Transverse colon (tissue), 4 donors: ENCODE measurements around the gene MRPS10. TPM values are rescaled to one million over a fixed set of nuclear protein-coding genes. Genes with fewer than 3 reads are reported as not detected.

Source experiments
- DNase-seq: peaks from one replicate; pipeline ENCODE4 v3.0.0-alpha.2; 2019
- H3K27ac ChIP-seq, 4 donors: fragments of 200-600 bp; sonication (generic); 2 replicates each; pipeline ENCODE4 v1.5.1; 2016 to 2018; ENCODE audit warnings: inconsistent platforms in 4 of 4
- H3K27me3 ChIP-seq: fragments of 200-600 bp; sonication (generic); 2 replicates; pipeline ENCODE4 v1.5.1; 2017; ENCODE audit warnings: inconsistent platforms
- H3K36me3 ChIP-seq, 4 donors: fragments of 200-600 bp; sonication (generic); 2 replicates each; pipeline ENCODE4 v1.5.1; 2017 to 2019; ENCODE audit warnings: inconsistent platforms in 4 of 4
- H3K4me1 ChIP-seq, 4 donors: fragments of 200-600 bp; sonication (generic); 2 replicates each; pipeline ENCODE4 v1.5.1; 2017 to 2020; ENCODE audit warnings: inconsistent platforms in 4 of 4
- H3K4me3 ChIP-seq, 4 donors: fragments of 200-600 bp; sonication (generic); 1 replicate in 1 of 4; 2 replicates in 3 of 4; pipeline versions ENCODE4 v1.5.1 to v1.6.1; 2017 to 2019; ENCODE audit warnings: inconsistent platforms in 4 of 4
- H3K9me3 ChIP-seq, 2 donors: fragments of 200-600 bp; sonication (generic); 2 replicates each; pipeline ENCODE4 v1.5.1; 2017 to 2019; ENCODE audit warnings: inconsistent platforms in 2 of 2
- CTCF ChIP-seq, 5 experiments: fragments of 200-600 bp in 3 of 5; fragments of 450-650 bp in 2 of 5; sonication (generic) in 3 of 5; IDR thresholded peaks; 1 replicate in 2 of 5; 2 replicates in 3 of 5; pipeline ENCODE4 v1.5.1; 2016 to 2017; ENCODE audit warnings: antibody characterized with exemption in 5 of 5, inconsistent platforms in 3 of 5, mild to moderate bottlenecking in 2 of 5, moderate library complexity in 1 of 5
- EP300 ChIP-seq: sonication (generic); formaldehyde crosslinking; IDR thresholded peaks from one replicate; pipeline ENCODE4 v1.6.1; 2017; ENCODE audit warnings: antibody characterized with exemption, low read depth
- POLR2A ChIP-seq: fragments of 450-650 bp; IDR thresholded peaks from one replicate; pipeline ENCODE4 v1.6.1; 2016; ENCODE audit warnings: antibody characterized with exemption, mild to moderate bottlenecking, moderate library complexity
- POLR2AphosphoS5 ChIP-seq, 3 donors: sonication (generic); formaldehyde crosslinking; IDR thresholded peaks; one replicate each; pipeline ENCODE4 v1.6.1; 2016; ENCODE audit warnings: antibody characterized with exemption in 3 of 3
- WGBS, 2 donors: methylation state at CpG; one replicate each; pipeline ENCODE4 v1.1.5; 2018; ENCODE audit warnings: low coverage in 1 of 2; 5-methylcytosine and 5-hydroxymethylcytosine counted together
- in situ Hi-C, 4 donors: fragments of 200-750 bp; cut with MboI; loops; one replicate each; pipeline versions ENCODE4 v1.15.0 to v1.15.1; 2017; ENCODE audit warnings: low sequenced_read_pairs in 3 of 4, low pct_ligation_motif_present in 1 of 4, low pct_unique_long_range_greater_than_20kb in 1 of 4
- intact Hi-C: fragments of 100-400 bp; cut with DNase I; formaldehyde crosslinking; loops from one replicate; pipeline ENCODE4 v1.15.1; 2023; ENCODE audit warnings: low total_unique reads
- total RNA-seq, 4 donors: library from RNA; depleted of rRNA; stranded (reverse); fragments of >200 nt; gene quantifications; one replicate each; pipeline ENCODE4 v1.1.0, GENCODE V29; 2016

The MRPS10 gene
- total RNA-seq, 4 donors from 2014 or later, result 23.6 to 75.4 (median 24.6) TPM

- no peak overlapping the region for H3K27ac ChIP-seq
- H3K9me3 ChIP-seq, result no peaks in the 10 kb centered on the region
- intact Hi-C loops (no loop called here), in situ Hi-C loops (no loop called here)
- DNase-seq, result no peak
- no peak overlapping the region for H3K4me3 ChIP-seq
- no peaks in the 10 kb centered on the region for H3K4me1 ChIP-seq
- TF ChIP-seq POLR2A, result no peak
- TF ChIP-seq POLR2AphosphoS5 (IDR thresholded peaks at IDR 0.05), result no peak
- TF ChIP-seq EP300, result no peak
- TF ChIP-seq CTCF (IDR thresholded peaks at IDR 0.05), result no peak
- WGBS, 2 donors, result 75% methylated on average over 10 of the region's 10 CpGs; no CpG with 5 or more reads in 1 of the 2 donors
- H3K27me3 ChIP-seq, result no peaks in the 10 kb centered on the region
- H3K36me3 ChIP-seq, result no peaks in the 10 kb centered on the region
These were observed 32.1 kb downstream of the MRPS10 start for GRCh38 chr6:42185597-42185996.

GRCh38 chr6:42184475-42184874, 33.2 kb downstream of the MRPS10 start:
- in situ Hi-C loops (no loop called here), intact Hi-C loops (no loop called here)
- DNase-seq, result no peak
- no peak overlapping the region for H3K4me3 ChIP-seq
- no peaks in the 10 kb centered on the region for H3K27me3 ChIP-seq
- H3K9me3 ChIP-seq, result no peaks in the 10 kb centered on the region
- no peaks in the 10 kb centered on the region for H3K36me3 ChIP-seq
- H3K27ac ChIP-seq, result no peak overlapping the region
- WGBS, 2 donors, result 86% methylated on average over 4 of the region's 4 CpGs; no CpG with 5 or more reads in 1 of the 2 donors
- TF ChIP-seq EP300, result no peak
- TF ChIP-seq POLR2A, result no peak
- TF ChIP-seq POLR2AphosphoS5 (IDR thresholded peaks at IDR 0.05), result no peak
- no peak for TF ChIP-seq CTCF (IDR thresholded peaks at IDR 0.05)
- no peaks in the 10 kb centered on the region for H3K4me1 ChIP-seq

GRCh38 chr6:42182101-42182500, 35.6 kb downstream of the MRPS10 start:
- Histone ChIP-seq H3K4me3 (no peak overlapping the region), H3K27me3 (no peaks in the 10 kb centered on the region), H3K27ac (no peak overlapping the region), H3K4me1 (no peaks in the 10 kb centered on the region), H3K36me3 (no peaks in the 10 kb centered on the region), H3K9me3 (no peaks in the 10 kb centered on the region)
- 59 to 73% methylated on average over 5 of the region's 5 CpGs for WGBS, 2 donors
- no peak for DNase-seq
- TF ChIP-seq EP300 (no peak), CTCF (IDR thresholded peaks at IDR 0.05) (no peak), POLR2A (no peak), POLR2AphosphoS5 (IDR thresholded peaks at IDR 0.05) (no peak)
- intact Hi-C loops, result no loop called here
- in situ Hi-C loops, result no loop called here

GRCh38 chr6:42179945-42180313, 37.7 kb downstream of the MRPS10 start:
- in situ Hi-C loops, result no loop called here
- no peaks in the 10 kb centered on the region for H3K4me1 ChIP-seq
- 50 to 56% methylated on average over 1 to 3 of the region's 3 CpGs for WGBS, 2 donors
- no peaks in the 10 kb centered on the region for H3K9me3 ChIP-seq
- DNase-seq, result no peak
- TF ChIP-seq EP300, result no peak
- no peak for TF ChIP-seq POLR2AphosphoS5 (IDR thresholded peaks at IDR 0.05)
- no peaks in the 10 kb centered on the region for H3K27me3 ChIP-seq
- no peak overlapping the region for H3K27ac ChIP-seq
- no peak overlapping the region for H3K4me3 ChIP-seq
- intact Hi-C loops, result no loop called here
- no peaks in the 10 kb centered on the region for H3K36me3 ChIP-seq

- Histone ChIP-seq H3K27ac (no peak overlapping the region), H3K27me3 (no peaks in the 10 kb centered on the region), H3K4me1 (no peaks in the 10 kb centered on the region), H3K4me3 (no peak overlapping the region), H3K36me3 (no peaks in the 10 kb centered on the region), H3K9me3 (no peaks in the 10 kb centered on the region)
- no peak for TF ChIP-seq CTCF (IDR thresholded peaks at IDR 0.05)
- TF ChIP-seq EP300, result no peak
- no peak for TF ChIP-seq POLR2A
- no peak for TF ChIP-seq POLR2AphosphoS5 (IDR thresholded peaks at IDR 0.05)
- DNase-seq, result no peak
- in situ Hi-C loops, result no loop called here
- intact Hi-C loops, result no loop called here
- 93% methylated on average over 20 of the region's 20 CpGs; no CpG with 5 or more reads in 1 of the 2 donors for WGBS, 2 donors
These were observed 38.3 kb downstream of the MRPS10 start for GRCh38 chr6:42179261-42179944.
